OCI-LY7 (cell line): ENCODE results near the gene AGBL4. TPM values are rescaled to one million over a fixed set of nuclear protein-coding genes. Genes with fewer than 3 reads are reported as not detected.

ENCODE experiments used
- BruUV-seq: library from RNA; stranded (reverse); fragments of 400-500 nt; replicated peaks from 2 replicates; lab custom pipeline; 2021; lab: Mats Ljungman, UMichigan
- CTCF ChIA-PET: fragments of 300-600 bp; sonication (Branson Sonifier 250); formaldehyde crosslinking; loops from one replicate; lab custom pipeline; 2022; ENCODE audit warnings: antibody characterized with exemption; ENCODE audit not compliant: unreplicated experiment; lab: Charles Lee
- POLR2A ChIA-PET: fragments of 300-600 bp; sonication (Branson Sonifier 250); formaldehyde crosslinking; loops from one replicate; lab custom pipeline; 2022; ENCODE audit warnings: antibody characterized with exemption; lab: Charles Lee
- DNase-seq: peaks from one replicate; pipeline ENCODE4 v3.0.0-alpha.2; 2015; ENCODE audit warnings: low spot score
- H2AFZ ChIP-seq: fragments of 200-600 bp; sonication (generic), shearing (Covaris generic); 2 replicates; pipeline ENCODE4 v1.6.1; 2014; ENCODE audit warnings: mild to moderate bottlenecking, antibody characterized with exemption, low read length, moderate library complexity
- H3K27ac ChIP-seq: fragments of 200-600 bp; sonication (generic); 2 replicates; pipeline ENCODE4 v1.5.1; 2014; ENCODE audit warnings: mixed run types, low read depth, mild to moderate bottlenecking, moderate library complexity, low read length, inconsistent platforms; ENCODE audit not compliant: poor library complexity, severe bottlenecking
- H3K36me3 ChIP-seq: fragments of 200-600 bp; sonication (generic); 2 replicates; pipeline ENCODE4 v1.6.1; 2014; ENCODE audit warnings: mild to moderate bottlenecking, antibody characterized with exemption, low read length, moderate library complexity, mixed read lengths; ENCODE audit not compliant: insufficient read depth
- H3K4me1 ChIP-seq: fragments of 200-600 bp; sonication (generic); 2 replicates; pipeline ENCODE4 v1.5.1; 2014; ENCODE audit warnings: mild to moderate bottlenecking, low read length; ENCODE audit not compliant: insufficient read depth, poor library complexity, severe bottlenecking
- H3K4me2 ChIP-seq: fragments of 200-600 bp; sonication (generic); 2 replicates; pipeline ENCODE4 v1.6.1; 2014; ENCODE audit warnings: mild to moderate bottlenecking, low read length
- H3K4me3 ChIP-seq: fragments of 200-600 bp; sonication (generic); 2 replicates; pipeline ENCODE4 v1.5.1; 2014; ENCODE audit warnings: mild to moderate bottlenecking, low read depth, low read length; ENCODE audit not compliant: poor library complexity, severe bottlenecking
- H3K79me2 ChIP-seq: fragments of 200-600 bp; sonication (generic); 2 replicates; pipeline ENCODE4 v1.6.1; 2016; ENCODE audit warnings: low read depth, mild to moderate bottlenecking, low read length, moderate library complexity, mixed read lengths; ENCODE audit not compliant: insufficient read depth
- H3K9me2 ChIP-seq: fragments of 200-600 bp; sonication (generic); 2 replicates; pipeline ENCODE4 v1.6.1; 2016; ENCODE audit warnings: mild to moderate bottlenecking, low read length, mixed read lengths; ENCODE audit not compliant: insufficient read depth
- H3K9me3 ChIP-seq: fragments of 200-600 bp; sonication (generic); 2 replicates; pipeline ENCODE4 v1.6.1; 2014; ENCODE audit warnings: mild to moderate bottlenecking, mixed run types, low read length, mixed read lengths
- H4K20me1 ChIP-seq: fragments of 200-600 bp; sonication (generic); 2 replicates; pipeline ENCODE4 v1.6.1; 2014; ENCODE audit warnings: mild to moderate bottlenecking, antibody characterized with exemption, low read length, moderate library complexity, mixed read lengths; ENCODE audit not compliant: insufficient read depth
- CTCF ChIP-seq: fragments of 200-600 bp; sonication (generic); conservative IDR thresholded peaks from 2 replicates; pipeline ENCODE4 v1.5.1; 2014; ENCODE audit warnings: mild to moderate bottlenecking, antibody characterized with exemption, low read length, moderate library complexity, mixed read lengths
- EZH2phosphoT487 ChIP-seq: fragments of 200-600 bp; sonication (generic); IDR thresholded peaks from 2 replicates; pipeline ENCODE4 v1.6.1; 2018; ENCODE audit warnings: low read depth, borderline replicate concordance, mild to moderate bottlenecking, mixed run types, antibody characterized with exemption, low read length, moderate library complexity, mixed read lengths
- intact Hi-C: fragments of 100-400 bp; cut with micrococcal nuclease; formaldehyde crosslinking; loops from one replicate; pipeline ENCODE4 v1.10.0; 2022; ENCODE audit not compliant: unreplicated experiment
- total RNA-seq, 2 experiments: library from RNA; depleted of rRNA in 1 of 2; stranded (reverse); fragments of >200 nt in 1 of 2; shearing (Covaris generic) in 1 of 2; gene quantifications; 2 replicates each; pipeline ENCODE4 v1.2.3, GENCODE V29; 2014 to 2022

AGBL4 gene
- total RNA-seq, 2 experiments from 2014 or later: not detected

GRCh38 chr1:48680411-48681035 lies 1343.2 kb downstream of the AGBL4 start:
- BruUV-seq: no TSS peak
- no peaks in the 10 kb centered on the region for H3K4me1 ChIP-seq

GRCh38 chr1:48679859-48680258 lies 1343.9 kb downstream of the AGBL4 start:
- BruUV-seq: no TSS peak
- no peaks in the 10 kb centered on the region for H3K4me1 ChIP-seq
- no peaks in the 10 kb centered on the region for H3K36me3 ChIP-seq
- no peak for DNase-seq
- no peak overlapping the region for H2AFZ ChIP-seq
- no peaks in the 10 kb centered on the region for H4K20me1 ChIP-seq
- no peak overlapping the region for H3K4me2 ChIP-seq
- no peaks in the 10 kb centered on the region for H3K9me2 ChIP-seq
- TF ChIP-seq CTCF (no peak), EZH2phosphoT487 (no peak)
- no peak overlapping the region for H3K4me3 ChIP-seq
- ChIA-PET CTCF (no interaction called here), POLR2A (no interaction called here)
- intact Hi-C loops: no loop called here
- H3K27ac ChIP-seq: no peak overlapping the region
- H3K79me2 ChIP-seq: no peaks in the 10 kb centered on the region
- no peaks in the 10 kb centered on the region for H3K9me3 ChIP-seq

More at GRCh38 chr1:48680411-48681035, 1343.2 kb downstream of the AGBL4 start:
- no peaks in the 10 kb centered on the region for H3K79me2 ChIP-seq
- POLR2A ChIA-PET: no interaction called here
- no peak overlapping the region for H2AFZ ChIP-seq
- no peaks in the 10 kb centered on the region for H4K20me1 ChIP-seq
- DNase-seq: no peak
- no peak overlapping the region for H3K4me3 ChIP-seq
- CTCF ChIA-PET: no interaction called here
- TF ChIP-seq CTCF: no peak
- no peak for TF ChIP-seq EZH2phosphoT487
- no peaks in the 10 kb centered on the region for H3K36me3 ChIP-seq
- H3K27ac ChIP-seq: no peak overlapping the region
- no peaks in the 10 kb centered on the region for H3K9me2 ChIP-seq
- no peak overlapping the region for H3K4me2 ChIP-seq
- no peaks in the 10 kb centered on the region for H3K9me3 ChIP-seq
- intact Hi-C loops: no loop called here

- no peaks in the 10 kb centered on the region for H3K4me1 ChIP-seq
- H3K36me3 ChIP-seq: no peaks in the 10 kb centered on the region
- TF ChIP-seq CTCF: no peak
- TF ChIP-seq EZH2phosphoT487: no peak
- ChIA-PET POLR2A (no interaction called here), CTCF (no interaction called here)
- no peaks in the 10 kb centered on the region for H3K9me3 ChIP-seq
- H2AFZ ChIP-seq: no peak overlapping the region
- intact Hi-C loops: no loop called here
- no TSS peak for BruUV-seq
- H3K79me2 ChIP-seq: no peaks in the 10 kb centered on the region
- no peak overlapping the region for H3K4me3 ChIP-seq
- no peaks in the 10 kb centered on the region for H3K9me2 ChIP-seq
- H3K27ac ChIP-seq: no peak overlapping the region
- H4K20me1 ChIP-seq: no peaks in the 10 kb centered on the region
- H3K4me2 ChIP-seq: no peak overlapping the region
- no peak for DNase-seq
Measured at GRCh38 chr1:48678710-48679505, 1344.8 kb downstream of the AGBL4 start.
